HG03064 (cell line): ENCODE measurements around the gene KCNQ2.

Experiments used
- ATAC-seq: cut with Tn5 transposase; IDR thresholded peaks from one replicate; pipeline ENCODE4 v1.9.1; 2021; ENCODE audit warnings: low read depth; ENCODE audit not compliant: unreplicated experiment

Gene KCNQ2

DNA sequence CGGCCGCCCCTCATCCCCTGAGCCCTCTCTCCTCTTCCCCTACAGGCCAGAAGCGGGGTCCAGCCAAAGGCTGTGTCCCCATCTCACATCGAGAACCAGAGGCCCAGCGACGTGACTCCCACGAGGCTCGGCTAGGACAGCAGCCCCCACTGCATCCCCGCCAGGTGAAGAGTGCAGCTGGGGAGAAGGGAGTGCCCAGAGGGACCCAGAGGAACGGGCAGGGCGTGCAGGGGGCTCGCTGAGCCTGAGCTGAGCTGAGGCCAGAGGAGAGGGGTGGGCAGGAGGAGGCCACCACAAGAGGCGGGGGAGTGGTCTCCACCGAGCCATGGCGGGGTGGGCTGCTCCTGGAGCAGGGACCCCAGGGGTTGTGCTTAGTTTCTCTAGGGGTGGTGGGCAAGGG is 32.6 kb downstream of the KCNQ2 start:
- ATAC-seq: no peak

DNA sequence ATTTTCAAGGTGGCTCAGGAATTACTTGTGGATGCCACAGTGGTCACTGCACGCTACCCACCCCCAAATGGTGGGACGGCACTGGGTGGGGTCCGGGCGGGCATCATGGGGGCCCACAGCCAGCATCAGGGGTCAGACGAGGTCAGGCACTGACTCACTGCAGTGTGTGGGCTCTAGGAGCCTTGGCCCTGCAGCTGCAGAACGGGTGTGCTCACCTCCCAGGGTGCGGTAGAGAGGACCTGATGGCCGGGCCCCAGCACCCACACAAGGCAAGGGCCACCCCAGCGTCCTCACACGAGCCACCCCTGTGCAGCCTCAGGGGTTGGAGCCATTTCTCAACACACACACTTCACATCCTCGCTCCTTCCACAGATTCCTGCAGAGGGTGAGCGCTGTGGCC is 34.3 kb downstream of the KCNQ2 start:
- no peak for ATAC-seq

- no peak for ATAC-seq
These were observed 36.9 kb downstream of the KCNQ2 start for GRCh38 chr20:63435552-63435951.

- no peak for ATAC-seq
These were observed 37.7 kb downstream of the KCNQ2 start for GRCh38 chr20:63434599-63435378.

DNA sequence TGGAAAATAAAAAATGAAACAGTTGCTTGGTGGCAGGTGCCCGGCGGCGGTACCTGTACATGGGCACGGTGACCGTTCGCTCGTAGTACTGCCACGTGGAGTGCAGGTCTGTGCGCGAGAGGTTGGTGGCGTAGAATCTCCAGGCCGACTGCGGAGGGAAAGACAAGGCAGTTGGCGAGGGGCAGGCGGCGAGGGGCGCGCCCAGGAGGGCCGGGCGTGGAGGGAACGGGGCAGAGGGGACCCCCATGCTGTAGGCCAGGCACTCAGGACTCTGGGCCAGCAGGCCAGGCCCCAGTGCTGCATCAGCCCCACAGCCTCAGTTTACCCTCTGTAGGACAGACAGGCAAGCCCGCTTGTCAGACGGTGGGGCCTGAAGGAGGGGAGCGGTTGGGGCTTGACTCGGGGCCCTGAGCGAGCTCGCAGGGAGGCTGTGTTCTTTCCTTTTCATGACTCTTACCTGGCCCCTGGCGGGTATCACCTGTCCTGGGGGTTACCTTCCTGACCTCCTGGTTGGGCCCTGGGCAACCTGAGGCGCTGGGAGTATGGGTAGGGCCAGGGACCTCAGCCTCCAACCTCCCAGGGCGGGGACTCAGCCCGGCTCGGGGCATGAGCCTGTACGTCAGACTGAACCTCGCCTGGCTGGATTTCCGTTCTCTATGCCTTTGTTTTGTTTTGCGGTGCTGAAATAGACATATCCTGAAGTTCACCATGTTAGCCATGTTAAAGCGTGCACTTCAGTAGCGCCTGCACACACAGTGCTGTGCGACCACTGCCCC is 38.5 kb downstream of the KCNQ2 start:
- ATAC-seq: no peak

GRCh38 chr20:63433351-63433750 is 39.1 kb downstream of the KCNQ2 start:
- ATAC-seq: no peak

GRCh38 chr20:63432577-63433325 is 39.7 kb downstream of the KCNQ2 start:
- ATAC-seq: no peak

DNA sequence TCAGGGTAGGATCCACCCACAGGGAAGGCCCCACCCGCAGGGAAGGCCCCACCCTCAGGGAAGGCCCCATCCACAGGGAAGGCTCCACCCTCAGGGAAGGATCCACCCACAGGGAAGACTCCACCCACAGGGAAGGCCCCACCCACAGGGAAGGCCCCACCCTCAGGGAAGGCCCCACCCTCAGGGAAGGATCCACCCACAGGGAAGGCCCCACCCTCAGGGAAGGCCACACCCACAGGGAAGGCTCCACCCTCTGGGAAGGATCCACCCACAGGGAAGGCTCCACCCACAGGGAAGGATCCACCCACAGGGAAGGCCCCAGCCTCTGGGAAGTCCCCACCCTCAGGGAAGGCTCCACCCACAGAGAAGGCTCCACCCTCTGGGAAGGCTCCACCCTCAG is 40.5 kb downstream of the KCNQ2 start:
- no peak for ATAC-seq

- ATAC-seq: no peak
These were observed 41.6 kb downstream of the KCNQ2 start for GRCh38 chr20:63430891-63431290.

DNA sequence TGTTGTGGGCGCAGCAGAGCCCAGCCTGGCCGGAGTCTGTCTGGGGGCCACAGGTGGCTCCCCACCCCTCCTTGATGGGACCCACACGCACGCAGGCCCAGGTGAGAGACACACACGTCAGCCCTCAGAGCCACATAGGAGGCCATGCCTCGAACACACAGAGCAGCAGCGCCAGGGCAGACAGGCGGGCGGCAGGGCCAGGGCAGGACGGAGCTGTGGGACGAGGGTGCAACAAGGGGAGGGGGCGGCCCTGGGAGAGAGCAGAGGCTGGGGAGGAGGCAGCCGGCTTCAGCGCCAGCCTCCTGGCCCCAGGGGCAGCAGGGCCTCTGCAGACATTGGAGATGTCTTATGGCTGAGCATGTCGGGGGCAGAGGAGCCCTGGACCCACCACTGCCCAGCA is 42.5 kb downstream of the KCNQ2 start:
- no peak for ATAC-seq

GRCh38 chr20:63428906-63429575 is 43.4 kb downstream of the KCNQ2 start:
- no peak for ATAC-seq

DNA sequence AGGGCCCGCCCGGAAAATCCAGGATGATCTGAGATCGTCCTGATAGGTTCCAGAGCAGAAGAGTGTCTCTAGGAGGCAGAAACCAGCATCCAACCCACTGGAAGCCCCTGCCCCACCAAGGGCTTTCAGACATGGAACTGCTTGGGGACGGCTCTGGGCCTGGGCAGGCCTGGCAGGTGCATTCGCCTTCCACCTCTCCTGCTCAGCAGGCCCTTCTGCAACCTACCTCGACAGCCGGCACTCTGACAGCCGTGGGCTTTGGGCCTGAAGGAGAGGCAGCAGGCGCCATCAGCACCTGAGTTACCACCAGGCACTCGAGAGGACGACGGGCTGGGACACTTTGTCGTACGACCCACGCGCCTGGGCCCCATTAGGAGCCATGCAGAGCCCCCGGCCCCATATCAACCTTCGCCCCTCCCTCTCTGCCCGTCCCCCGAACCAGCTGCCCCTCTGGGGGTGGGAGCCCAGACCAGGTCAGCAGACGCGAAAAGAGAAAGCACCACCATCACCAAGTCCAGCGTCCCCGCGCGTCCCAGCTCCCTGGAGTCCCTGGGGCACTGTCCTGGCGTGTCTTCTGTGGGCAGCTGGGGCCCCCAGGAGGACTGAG is 44.6 kb downstream of the KCNQ2 start:
- ATAC-seq: no peak

DNA sequence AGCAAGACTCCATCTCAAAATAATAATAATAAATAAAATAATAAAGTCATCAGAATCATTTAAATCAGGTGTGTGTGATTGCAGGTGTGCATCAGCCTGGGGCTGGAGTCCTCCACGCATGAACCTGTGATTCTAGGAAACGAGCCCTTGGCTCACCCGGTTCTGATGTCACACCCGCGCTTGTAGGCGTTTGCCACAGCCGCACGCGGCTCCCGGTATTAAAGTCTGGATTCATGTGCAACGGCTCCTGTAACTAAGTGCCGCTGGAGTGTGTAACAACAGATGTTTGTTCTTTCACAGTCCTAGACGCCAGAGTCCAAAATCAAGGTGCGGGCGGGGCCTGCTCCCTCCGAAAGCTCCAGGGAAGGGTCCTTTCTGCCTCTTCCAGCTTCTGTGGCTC is 45.2 kb downstream of the KCNQ2 start:
- no peak for ATAC-seq

DNA sequence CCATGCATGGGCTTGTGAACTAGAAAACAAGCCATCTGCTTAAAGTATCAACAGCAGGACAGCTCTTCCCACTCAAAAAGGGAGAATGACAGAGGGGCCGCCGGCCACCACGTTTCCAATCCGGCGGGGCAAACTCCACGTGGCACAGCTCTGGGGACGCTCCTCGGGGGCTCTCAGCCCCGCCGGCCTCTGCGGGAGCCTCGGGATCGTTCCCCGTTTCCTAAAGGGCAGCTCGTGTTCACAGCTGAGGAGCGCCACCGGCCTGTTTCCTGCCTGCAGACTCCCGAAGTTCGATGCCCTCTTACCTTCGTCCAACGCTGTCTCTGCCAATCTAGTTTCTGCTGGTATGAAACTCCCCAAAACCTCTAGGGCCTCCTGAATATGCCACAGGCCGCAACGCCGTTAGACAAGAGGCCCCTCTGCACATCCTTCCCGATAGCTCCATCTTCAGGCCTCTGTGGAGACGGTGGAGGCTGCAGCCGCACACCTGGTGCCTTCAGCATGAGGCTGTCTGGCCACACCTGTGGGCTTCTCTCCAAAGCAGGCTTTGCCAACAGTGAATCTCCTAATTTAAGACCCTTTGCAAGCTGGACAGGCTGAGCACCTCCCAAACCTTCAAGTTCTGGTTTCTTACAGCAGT is 46.5 kb downstream of the KCNQ2 start:
- no peak for ATAC-seq

GRCh38 chr20:63424613-63425012 is 47.8 kb downstream of the KCNQ2 start:
- ATAC-seq: no peak

DNA sequence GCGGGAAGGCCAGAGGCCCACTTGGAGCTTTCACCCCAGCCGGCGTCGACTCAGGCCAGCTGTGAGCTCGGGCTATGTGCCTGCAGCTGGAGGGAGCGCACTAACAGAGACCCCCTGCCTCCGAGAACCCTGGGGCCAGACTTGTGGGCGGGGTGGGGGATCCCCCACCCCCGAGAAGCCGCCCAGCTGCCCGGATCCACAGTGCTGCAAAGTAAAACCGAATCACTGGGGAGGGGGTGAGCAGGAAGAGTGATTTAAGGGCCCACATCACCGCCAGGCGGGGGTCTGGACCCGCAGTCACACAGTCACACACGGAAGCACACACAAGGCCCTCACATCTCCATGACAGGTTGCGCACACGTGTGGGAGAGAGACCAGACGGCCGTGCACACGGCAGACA is 48.7 kb downstream of the KCNQ2 start:
- no peak for ATAC-seq

GRCh38 chr20:63422653-63423052 is 49.8 kb downstream of the KCNQ2 start:
- ATAC-seq: no peak

DNA sequence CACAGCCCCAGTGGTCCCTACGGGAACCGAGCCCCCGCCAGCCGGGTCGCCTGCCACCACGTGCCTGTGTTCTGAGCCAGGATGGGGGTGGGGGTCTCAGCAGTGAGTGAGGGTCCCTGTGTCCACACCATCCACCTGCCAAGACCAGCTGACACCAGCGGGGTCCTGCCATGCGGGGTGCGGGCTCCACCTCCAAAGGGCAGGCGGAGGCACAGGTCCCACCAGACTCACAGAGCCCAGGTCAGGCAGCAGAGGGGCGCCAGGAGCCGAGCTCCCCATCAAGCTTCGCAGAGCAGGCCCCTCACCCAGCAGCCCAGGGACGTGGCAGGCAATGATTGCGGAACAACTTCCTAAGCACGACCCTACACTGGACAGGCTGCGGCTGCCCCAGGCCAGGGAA is 50.5 kb downstream of the KCNQ2 start:
- no peak for ATAC-seq

DNA sequence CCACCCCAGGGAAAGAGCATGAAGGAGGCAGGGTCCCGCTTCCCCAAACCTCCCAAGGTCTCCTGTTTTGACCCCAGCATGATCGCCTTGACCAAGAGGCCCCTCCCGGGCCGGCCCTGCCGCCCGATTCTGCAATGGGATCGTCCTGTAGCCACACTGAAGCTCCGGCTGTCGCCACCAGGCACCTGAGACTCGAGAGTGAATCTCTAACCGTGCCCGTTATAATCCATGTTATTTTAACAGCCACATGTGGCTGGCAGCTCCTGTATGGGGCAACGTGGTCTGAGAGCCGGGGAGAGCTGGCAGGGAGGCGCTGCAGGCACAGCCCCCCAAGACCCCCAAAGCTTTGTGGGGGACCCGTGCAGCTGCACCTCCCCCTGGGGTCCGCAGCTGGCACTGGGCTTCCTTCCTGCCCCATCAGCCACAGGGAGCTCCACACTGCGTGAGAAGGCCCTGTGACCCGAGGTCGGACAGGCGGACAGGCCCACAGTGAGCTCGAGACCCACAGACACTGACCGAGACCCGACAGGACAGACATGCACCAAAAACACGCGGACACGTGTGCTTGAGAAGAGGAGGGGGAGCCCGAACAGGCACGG is 51.3 kb downstream of the KCNQ2 start:
- no peak for ATAC-seq
